ENCODE results near the gene CRYBB1. TPM values are rescaled to one million over a fixed set of nuclear protein-coding genes. Genes with fewer than 3 reads are reported as not detected.

The CRYBB1 gene
- polyA plus RNA-seq, 3 donors = 0.33 to 1.6 (median 0.78) TPM

DNA sequence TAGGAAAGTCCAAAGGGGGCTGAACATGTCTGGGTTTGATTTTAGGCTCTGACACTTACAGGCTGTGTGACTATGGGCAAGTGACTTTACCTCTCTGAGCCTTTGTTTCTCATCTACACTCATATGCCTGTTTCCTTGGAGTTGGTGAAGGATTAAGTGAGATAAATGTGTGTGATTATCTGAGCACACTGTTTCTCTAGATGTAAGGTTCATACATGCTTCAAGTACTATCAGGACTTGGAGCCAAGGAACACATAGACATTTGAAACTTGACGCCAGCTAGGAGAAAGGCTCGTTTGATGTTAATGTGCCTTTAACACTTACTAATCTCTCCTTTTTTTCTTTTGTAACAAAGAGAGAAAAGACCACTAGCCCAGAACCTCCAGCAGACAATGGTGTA, 9.7 kb downstream of the CRYBB1 start:
- H3K9me3 ChIP-seq (replicated peaks in 1 of 2; ENCODE audit: control insufficient read depth in 1 of 2, insufficient read depth in 1 of 2, low read length in 2 of 2) = no peaks in the 10 kb centered on the region
- no peaks in the 10 kb centered on the region for H3K79me2 ChIP-seq (ENCODE audit: insufficient read depth, low read length)
- H3K27ac ChIP-seq (ENCODE audit: low read depth in 1 of 2, low read length in 2 of 2) = no peak overlapping the region
- Mint-ChIP-seq H3K4me1 (peaks cover 14% of the 10 kb centered on the region), H3K27me3 (ENCODE audit: low read depth in 3 of 3) (peaks cover under 1 to 1% (median 1%) of the 10 kb centered on the region in 3 donors), H3K4me3 (no peak overlapping the region), H3K9me3 (no peaks in the 10 kb centered on the region), H3K27ac (no peak overlapping the region), H3K36me3 (no peaks in the 10 kb centered on the region)
- WGBS (ENCODE audit: insufficient coverage) = no CpG with 5 or more reads among the region's 2 CpGs
- intact Hi-C loops (cut with micrococcal nuclease) = no loop called here
- H3K36me3 ChIP-seq (replicated peaks in 1 of 2; ENCODE audit: control insufficient read depth in 1 of 2, insufficient read depth in 2 of 2, low read length in 2 of 2) = no peaks in the 10 kb centered on the region
- H4K20me1 ChIP-seq (ENCODE audit: insufficient read depth, low read length) = no peaks in the 10 kb centered on the region
- no peak overlapping the region for H2AFZ ChIP-seq (ENCODE audit: insufficient read depth, low read depth, low read length, poor library complexity, severe bottlenecking)
- no peak overlapping the region for H3K4me2 ChIP-seq (replicated peaks; ENCODE audit: extremely low read depth, low read length, poor library complexity, severe bottlenecking)
- no peak overlapping the region for H3K9ac ChIP-seq (ENCODE audit: insufficient read depth, low read length, poor library complexity, severe bottlenecking)
- peaks cover 8 to 11% of the 10 kb centered on the region in 2 donors for H3K4me1 ChIP-seq (ENCODE audit: control insufficient read depth in 1 of 2, insufficient read depth in 2 of 2, low read length in 2 of 2)
- TF ChIP-seq, protein P1, sequence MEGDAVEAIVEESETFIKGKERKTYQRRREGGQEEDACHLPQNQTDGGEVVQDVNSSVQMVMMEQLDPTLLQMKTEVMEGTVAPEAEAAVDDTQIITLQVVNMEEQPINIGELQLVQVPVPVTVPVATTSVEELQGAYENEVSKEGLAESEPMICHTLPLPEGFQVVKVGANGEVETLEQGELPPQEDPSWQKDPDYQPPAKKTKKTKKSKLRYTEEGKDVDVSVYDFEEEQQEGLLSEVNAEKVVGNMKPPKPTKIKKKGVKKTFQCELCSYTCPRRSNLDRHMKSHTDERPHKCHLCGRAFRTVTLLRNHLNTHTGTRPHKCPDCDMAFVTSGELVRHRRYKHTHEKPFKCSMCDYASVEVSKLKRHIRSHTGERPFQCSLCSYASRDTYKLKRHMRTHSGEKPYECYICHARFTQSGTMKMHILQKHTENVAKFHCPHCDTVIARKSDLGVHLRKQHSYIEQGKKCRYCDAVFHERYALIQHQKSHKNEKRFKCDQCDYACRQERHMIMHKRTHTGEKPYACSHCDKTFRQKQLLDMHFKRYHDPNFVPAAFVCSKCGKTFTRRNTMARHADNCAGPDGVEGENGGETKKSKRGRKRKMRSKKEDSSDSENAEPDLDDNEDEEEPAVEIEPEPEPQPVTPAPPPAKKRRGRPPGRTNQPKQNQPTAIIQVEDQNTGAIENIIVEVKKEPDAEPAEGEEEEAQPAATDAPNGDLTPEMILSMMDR (IDR thresholded peaks at IDR 0.05) = no peak
- H3K27me3 ChIP-seq (ENCODE audit: control insufficient read depth in 2 of 2, insufficient read depth in 2 of 2, low read length in 2 of 2) = no peaks in the 10 kb centered on the region
- H3K4me3 ChIP-seq (replicated peaks in 1 of 3; ENCODE audit: low read depth in 2 of 3, low read length in 3 of 3) = no peak overlapping the region
- no peak for DNase-seq

DNA sequence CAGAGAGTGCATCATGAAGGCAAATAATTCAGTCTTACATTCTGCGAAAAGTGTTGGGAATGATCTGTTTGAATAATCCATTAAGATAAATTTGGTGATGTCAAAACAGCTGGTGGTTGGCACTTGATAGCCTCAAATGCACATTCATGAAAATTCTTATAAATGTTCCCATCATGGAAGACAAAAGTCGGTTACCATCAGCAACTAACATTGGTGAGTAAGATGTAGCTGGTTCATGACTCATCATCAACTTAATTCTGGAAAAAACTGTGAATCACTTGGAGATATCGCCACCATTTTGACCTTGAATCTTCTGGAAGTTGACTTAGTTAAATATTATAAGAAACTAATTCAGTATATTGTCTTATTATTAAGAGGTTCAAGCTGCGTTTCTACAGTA, 11.2 kb downstream of the CRYBB1 start:
- Histone ChIP-seq H2AFZ (ENCODE audit: insufficient read depth, low read depth, low read length, poor library complexity, severe bottlenecking) (no peak overlapping the region), H3K27me3 (ENCODE audit: control insufficient read depth in 2 of 2, insufficient read depth in 2 of 2, low read length in 2 of 2) (no peaks in the 10 kb centered on the region), H3K4me1 (ENCODE audit: control insufficient read depth in 1 of 2, insufficient read depth in 2 of 2, low read length in 2 of 2) (peaks cover 8 to 11% of the 10 kb centered on the region in 2 donors), H3K4me2 (replicated peaks; ENCODE audit: extremely low read depth, low read length, poor library complexity, severe bottlenecking) (no peak overlapping the region), H3K4me3 (replicated peaks in 1 of 3; ENCODE audit: low read depth in 2 of 3, low read length in 3 of 3) (no peak overlapping the region), H3K9me3 (replicated peaks in 1 of 2; ENCODE audit: control insufficient read depth in 1 of 2, insufficient read depth in 1 of 2, low read length in 2 of 2) (no peaks in the 10 kb centered on the region), H3K27ac (ENCODE audit: low read depth in 1 of 2, low read length in 2 of 2) (no peak overlapping the region), H3K36me3 (replicated peaks in 1 of 2; ENCODE audit: control insufficient read depth in 1 of 2, insufficient read depth in 2 of 2, low read length in 2 of 2) (no peaks in the 10 kb centered on the region), H3K9ac (ENCODE audit: insufficient read depth, low read length, poor library complexity, severe bottlenecking) (no peak overlapping the region), H3K79me2 (ENCODE audit: insufficient read depth, low read length) (no peaks in the 10 kb centered on the region), H4K20me1 (ENCODE audit: insufficient read depth, low read length) (no peaks in the 10 kb centered on the region)
- H3K9me3 Mint-ChIP-seq = no peaks in the 10 kb centered on the region
- no peak overlapping the region for H3K4me3 Mint-ChIP-seq
- intact Hi-C loops (cut with micrococcal nuclease) = no loop called here
- peak in 1 of 3 donors; percentile 50 for DNase-seq
- TF ChIP-seq, protein P1 (IDR thresholded peaks at IDR 0.05) = no peak
- no peak overlapping the region for H3K27ac Mint-ChIP-seq
- H3K27me3 Mint-ChIP-seq (ENCODE audit: low read depth in 3 of 3) = peaks cover 1 to 2% (median 1%) of the 10 kb centered on the region in 3 donors
- WGBS (ENCODE audit: insufficient coverage) = 100% methylated on average over 1 of the region's 4 CpGs
- H3K36me3 Mint-ChIP-seq = no peaks in the 10 kb centered on the region
- peaks cover 13% of the 10 kb centered on the region for H3K4me1 Mint-ChIP-seq

All from CD14-positive monocyte (primary cell).